H54 (cell line): Measurements from ENCODE around the gene STK10.
A peak's percentile ranks its signal among the peaks of the same experiment; 100 is the strongest.
"Not testable (repeated sequence)": the region's sequence is repeated elsewhere in the genome, so short reads cannot be mapped to it uniquely, and the experiment has no call there.

Source experiments
- DNase-seq: peaks from one replicate; pipeline ENCODE4 v3.0.0; 2011; ENCODE audit warnings: low spot score, mixed read lengths; ENCODE audit not compliant: insufficient read length
- FAIRE-seq: peaks from 3 replicates; lab custom pipeline; 2011; peaks lifted over from hg19 to GRCh38; lab: Jason Lieb, UNC
- POLR2A ChIP-seq: IDR thresholded peaks from 2 replicates; pipeline ENCODE4 v1.6.1; 2011; ENCODE audit warnings: low read depth, mild to moderate bottlenecking, low read length

STK10 gene

DNA sequence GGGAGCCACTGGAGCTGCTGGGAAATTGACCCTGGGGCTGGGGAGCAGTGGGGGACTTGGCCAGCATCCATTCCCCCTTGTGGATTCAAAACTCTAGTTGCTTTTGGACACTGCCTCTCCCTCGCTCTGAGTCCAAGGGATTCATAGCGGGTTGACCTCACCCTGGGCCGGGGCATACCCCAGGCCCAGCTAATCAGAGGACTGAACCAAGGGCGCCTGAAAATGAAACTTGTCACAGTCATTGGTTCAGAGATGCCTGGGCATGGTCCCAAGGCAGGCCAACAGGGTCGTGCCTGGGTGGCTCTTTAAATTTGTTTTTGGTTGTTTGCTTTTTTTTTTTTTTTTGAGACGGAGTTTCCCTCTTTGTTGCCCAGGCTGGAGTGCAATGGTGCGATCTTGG, 22.6 kb downstream of the STK10 start:
- no peak for FAIRE-seq
- DNase-seq = no peak
- TF ChIP-seq POLR2A = no peak

DNA sequence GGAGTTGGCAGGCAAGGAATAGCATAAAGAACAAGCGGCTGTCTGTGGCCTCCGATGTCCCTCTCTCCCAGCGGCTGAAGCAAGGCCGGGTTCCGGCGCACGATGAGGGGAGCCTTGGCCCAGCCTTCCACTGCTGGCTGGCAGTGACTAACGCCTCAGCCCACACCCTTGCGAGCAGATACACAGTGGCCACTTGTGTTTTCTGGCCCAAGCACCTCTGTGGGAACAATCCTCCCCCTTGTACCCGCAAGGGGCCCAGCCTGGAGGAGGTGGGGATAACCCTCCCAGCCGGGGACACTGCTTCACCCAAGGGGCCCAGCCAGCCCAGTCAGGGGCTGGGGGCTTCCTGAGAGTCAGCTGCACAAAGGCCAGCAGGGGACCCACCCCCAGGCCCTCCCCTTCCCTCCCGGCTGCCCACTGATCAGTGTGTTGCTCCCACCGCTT, 23.2 kb downstream of the STK10 start:
- DNase-seq (no peak), FAIRE-seq (no peak)
- TF ChIP-seq POLR2A = no peak

DNA sequence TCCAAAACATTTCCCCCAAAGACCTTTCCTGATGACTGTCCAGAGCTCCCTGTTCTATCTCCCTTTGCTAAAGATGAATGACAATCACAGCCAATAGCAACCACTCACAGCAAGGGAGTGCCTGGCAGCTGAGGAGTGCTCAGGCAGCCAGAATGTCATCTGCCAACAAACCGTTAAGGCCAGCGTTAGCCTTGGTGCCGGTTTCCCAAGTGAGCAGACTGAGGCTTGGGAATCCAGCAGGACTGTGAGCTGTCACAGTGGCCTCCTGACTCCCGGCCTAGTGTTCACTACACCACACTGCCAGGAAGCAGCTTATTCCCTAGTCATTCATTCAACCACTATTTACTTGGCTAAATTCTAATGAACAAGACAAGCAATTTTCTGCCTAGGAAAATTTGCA, 24.7 kb downstream of the STK10 start:
- no peak for DNase-seq
- no peak for TF ChIP-seq POLR2A
- FAIRE-seq = no peak

DNA sequence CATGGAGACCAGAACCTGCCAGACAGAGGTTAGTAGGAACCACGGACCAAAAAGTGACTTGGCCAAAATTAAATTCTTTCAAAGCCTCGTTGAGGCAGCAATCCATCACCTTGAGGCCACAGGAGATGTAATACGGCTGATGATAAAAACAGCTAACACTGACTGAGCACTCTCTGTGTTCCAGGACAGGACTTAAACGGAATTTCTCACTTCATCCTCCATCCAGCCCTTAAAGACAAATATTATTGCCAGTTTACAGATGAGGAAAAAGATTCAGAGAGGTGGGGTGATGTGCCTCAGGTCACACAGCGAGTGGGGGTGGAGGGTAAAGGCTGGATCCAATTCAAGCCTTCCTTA, 25.1 kb downstream of the STK10 start:
- DNase-seq (no peak), FAIRE-seq (no peak)
- TF ChIP-seq POLR2A = no peak

DNA sequence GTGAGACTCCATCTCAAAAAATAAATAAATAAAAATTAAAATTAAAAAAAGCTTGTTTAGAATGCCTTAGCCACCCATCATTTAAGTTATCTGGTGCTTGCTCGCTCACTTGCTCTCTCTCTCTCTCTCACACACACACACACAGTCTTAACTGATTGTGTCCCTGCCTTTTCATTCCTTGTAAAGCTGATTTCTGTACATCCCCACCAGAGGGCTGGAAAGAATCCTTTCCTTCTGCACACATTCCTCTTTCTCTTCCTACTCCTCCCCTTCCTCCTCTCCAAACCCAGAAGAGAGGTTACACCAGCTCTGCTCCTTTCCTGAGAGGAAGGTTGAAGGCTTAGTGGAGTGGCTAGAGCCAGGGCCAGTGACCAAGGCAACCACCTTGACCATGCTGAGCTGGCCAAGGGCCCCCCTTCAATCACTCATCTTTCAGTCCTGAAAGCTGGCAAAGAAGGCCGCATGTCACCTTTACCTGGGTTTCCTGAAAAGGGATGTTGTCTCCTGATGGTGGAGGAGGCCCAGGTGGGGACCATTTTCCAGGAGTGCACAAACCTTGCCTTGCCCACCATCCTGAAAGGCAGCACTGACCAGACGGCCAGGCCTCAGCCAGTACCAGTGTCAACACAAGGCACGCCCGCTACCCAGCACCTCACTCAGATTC, 25.6 kb downstream of the STK10 start:
- FAIRE-seq (no peak), DNase-seq (no peak)

DNA sequence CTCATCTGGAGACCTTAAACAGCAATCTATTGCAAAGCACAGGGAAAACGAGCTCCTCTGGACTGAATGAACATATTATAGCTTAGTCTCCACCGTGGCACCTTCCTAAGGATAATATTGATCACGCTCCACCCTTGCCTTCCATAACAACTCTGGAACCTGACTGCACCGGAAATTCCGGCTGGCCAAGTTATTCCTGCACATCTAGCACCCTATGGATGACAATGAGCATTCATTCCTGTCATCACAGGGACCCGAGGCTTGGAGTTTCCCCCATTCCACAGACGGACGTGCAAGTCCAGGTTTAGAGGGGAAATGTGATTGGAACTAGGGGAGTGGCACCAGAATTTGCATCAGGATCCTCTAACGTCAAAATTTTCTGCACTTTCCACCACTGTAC, 27.5 kb downstream of the STK10 start:
- no peak for FAIRE-seq
- DNase-seq = no peak
- no peak for TF ChIP-seq POLR2A

More for the DNA sequence above, 25.6 kb downstream of the STK10 start:
- TF ChIP-seq POLR2A = no peak

DNA sequence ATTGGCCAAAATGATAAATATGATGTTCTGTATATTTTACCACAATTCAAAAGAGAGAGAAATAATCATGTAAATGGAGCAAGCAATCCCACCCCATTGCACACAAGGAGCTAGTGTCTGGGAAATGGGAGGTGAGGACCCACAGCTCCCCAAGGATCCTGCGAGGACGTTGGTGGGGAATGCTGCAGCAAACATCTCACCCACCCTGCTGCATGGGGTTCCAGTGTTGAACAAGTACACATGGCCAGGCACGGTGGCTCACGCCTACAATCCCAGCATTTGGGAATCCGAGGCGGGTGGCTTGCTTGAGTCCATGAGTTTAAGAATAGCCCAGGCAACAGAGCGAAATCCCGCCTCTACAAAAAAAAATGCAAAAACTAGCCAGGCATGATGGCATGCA, 29.0 kb downstream of the STK10 start:
- no peak for TF ChIP-seq POLR2A
- no peak for FAIRE-seq
- no peak for DNase-seq

DNA sequence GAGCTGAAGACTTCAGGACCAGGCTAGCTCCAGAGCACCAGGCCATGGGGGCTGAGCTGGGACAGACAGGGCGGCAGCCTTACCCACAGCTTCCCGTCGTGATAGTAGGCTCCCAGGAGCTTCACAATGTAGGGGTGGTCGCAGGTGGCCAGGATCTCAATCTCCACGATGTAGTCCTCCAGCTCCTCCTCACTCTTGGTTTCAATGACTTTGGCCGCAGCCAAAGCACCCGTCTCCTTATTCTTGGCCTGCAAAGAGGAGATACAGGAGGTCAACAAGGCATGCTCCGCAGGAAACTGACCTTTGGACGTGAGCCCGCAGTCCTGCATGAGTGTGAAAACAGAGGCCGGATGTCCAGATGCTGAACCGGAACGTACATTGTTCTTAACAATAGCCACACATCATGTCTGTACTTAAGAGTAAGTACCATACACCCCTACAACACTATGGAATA, 31.5 kb downstream of the STK10 start:
- no peak for DNase-seq
- no peak for FAIRE-seq
- TF ChIP-seq POLR2A = no peak

DNA sequence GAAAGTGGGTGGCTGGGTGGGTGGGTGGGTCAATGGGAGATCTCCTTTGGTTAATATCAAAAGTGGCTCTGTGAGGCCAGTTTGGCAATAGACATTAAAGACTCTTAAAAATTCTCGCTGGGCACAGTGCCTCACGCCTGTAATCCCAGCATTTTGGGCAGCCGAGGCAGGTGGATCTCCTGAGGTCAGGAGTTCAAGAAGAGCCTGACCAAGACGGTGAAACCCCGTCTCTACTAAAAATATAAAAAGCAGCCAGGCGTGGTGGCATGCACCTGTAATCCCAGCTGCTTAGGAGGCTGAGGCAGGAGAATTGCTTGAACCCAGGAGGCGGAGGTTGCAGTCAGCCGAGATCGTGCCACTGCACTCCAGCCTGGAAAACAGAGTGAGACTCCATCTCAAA, 32.9 kb downstream of the STK10 start:
- not testable (repeated sequence) for DNase-seq, FAIRE-seq

DNA sequence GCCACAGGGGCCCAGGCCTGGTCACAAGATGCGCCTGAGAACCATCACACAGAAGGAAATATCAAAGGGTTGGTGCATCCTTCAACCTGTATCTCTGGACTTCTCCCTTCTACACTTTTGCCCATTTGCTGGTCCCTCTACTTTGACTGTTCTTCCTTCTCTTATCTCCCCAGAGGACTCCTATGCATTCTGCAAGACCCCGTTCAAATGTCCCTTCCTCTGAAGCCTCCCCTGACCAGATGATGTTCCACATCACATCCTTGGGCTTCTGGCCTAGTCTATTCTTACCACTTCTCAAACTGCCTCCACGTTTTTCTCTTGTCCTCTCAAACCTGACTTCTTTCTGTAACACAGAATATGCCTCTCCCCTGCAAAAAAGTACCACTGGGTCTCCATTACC, 34.3 kb downstream of the STK10 start:
- no peak for TF ChIP-seq POLR2A
- DNase-seq (no peak), FAIRE-seq (no peak)

DNA sequence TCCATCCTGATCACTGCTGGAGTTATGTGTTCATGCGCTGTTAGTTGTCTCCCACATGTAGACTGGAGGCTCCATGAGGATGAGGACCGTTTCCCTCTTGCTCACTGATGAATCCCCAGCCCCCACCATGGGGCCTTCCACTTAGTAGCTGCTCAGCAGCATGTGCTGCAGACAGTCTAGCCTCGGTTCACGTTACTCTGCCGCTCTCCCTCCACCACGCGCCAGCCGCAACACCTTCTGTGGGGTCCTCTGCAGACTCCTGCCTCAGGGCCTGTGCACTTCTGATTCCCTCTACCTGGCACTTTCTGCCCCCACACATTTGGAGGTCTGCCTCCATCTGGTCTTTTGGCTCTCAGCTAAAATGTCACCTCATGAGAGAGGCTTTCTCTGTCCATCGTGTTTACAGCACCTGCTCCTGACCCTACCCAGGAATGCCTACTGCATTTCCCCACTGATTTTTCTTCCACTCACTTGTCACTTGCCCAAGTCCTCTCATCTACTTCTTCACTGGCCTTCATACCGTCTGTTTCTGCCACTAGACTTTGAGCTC, 36.3 kb downstream of the STK10 start:
- no peak for DNase-seq
- no peak for FAIRE-seq
- TF ChIP-seq POLR2A = no peak

DNA sequence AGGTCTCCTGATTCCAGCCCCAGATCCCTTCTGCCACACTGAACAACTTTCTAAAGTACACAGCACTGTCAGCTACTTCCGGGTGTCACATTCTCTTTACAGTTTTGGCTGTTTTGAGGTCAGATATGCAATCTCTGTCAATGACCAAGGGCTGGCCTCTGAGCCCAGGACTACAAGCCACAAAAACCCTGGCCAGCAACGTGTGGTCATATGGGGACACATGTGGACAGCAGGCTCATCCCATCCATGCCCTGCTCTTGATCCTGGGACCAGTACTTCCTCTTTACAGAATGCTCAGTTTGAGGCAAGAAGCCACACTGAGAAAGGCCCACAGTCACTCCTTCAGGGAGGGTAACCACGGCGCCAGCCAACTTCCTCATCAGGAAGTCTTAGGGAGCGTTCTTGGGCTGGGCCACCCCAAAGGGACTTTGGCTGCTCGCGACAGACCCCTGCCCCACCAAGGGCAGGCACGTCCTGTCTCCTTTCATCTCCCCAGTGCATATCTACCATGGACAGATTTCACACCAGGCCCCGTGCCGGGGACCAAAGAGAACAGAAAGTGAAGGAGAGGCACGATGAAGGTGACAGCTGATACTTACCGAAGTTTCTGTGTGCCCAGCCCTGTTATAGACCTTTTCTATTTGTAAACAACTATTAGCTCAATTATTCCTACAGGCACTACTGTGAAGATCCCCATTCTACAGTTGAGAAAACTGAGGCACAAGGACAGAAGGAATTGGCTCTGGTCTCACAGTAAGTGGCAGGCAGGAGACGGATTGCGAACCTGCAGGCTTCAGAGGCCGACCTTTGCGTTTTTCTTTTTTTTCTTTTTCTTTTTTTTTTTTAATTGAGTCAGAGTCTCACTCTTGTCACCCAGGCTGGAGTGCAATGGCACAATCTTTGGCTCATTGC, 37.3 kb downstream of the STK10 start:
- no peak for TF ChIP-seq POLR2A
- FAIRE-seq = no peak
- no peak for DNase-seq

DNA sequence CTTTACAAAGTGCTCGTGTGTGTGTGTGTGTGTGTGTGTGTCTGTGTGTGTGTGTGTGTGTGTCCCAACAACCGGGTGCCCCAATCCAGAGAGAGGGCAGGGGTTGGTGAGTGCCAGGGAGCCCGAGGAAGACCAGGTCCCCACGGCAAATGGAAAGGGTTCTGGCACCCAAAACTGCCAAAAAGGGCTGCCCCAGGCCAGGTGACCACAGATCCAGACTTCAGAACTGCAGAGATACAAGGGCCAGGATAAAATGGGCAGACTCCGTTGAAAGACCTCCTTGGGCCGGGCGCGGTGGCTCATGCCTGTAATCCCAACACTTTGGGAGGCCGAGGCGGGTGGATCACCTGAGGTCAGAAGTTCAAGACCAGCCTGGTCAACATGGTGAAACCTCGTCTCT, 38.5 kb downstream of the STK10 start:
- not testable (repeated sequence) for FAIRE-seq, DNase-seq

DNA sequence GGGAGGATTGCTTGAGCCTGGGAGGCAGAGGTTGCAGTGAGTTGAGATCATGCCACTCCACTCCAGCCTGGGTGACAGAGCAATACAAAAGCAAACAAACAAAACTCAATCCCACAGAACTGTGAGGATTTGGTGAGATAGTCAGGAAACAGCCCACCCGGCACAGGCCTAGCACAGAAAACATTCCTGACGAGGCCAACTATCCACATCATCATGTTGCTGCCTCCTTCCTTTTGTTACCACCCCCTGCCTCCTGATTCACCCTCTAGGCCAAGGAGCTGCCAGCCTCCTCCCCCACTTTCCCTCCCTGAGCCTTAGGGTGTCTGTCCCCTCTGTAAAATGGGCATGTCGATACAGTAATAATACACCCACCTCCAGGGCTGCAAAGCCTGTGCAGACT, 39.0 kb downstream of the STK10 start:
- no peak for TF ChIP-seq POLR2A
- DNase-seq (peak; percentile 63), FAIRE-seq (no peak)
